ENCODE results near the gene ARL8B. TPM values are rescaled to one million over a fixed set of nuclear protein-coding genes. Genes with fewer than 3 reads are reported as not detected.
"Not testable (repeated sequence)": the region's sequence is repeated elsewhere in the genome, so short reads cannot be mapped to it uniquely, and the experiment has no call there.

The ARL8B gene
- polyA plus RNA-seq, 3 donors = 46.6 to 121 (median 101) TPM

DNA sequence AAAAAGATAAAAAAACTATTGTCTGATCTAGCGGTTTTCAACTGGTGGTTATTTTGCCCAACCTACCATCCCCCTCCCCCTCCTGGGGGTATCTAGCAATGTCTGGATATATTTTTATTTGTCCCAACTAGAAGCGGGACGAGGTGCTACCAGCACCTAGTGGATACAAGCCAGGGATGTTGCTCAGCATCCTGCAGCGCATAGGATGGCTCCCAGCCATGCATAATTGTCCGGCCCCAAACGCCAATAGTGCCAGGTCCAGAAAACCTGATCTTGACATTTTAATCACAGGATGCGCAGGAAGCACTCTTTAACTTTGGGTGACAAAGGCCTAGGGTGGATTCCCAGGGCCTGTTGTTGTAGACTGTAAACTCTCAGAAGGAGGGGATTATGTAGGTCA, 17.0 kb upstream of the ARL8B start:
- H3K4me1 Mint-ChIP-seq = peaks cover 7% of the 10 kb centered on the region
- WGBS (ENCODE audit: insufficient coverage) = 94% methylated on average over 5 of the region's 7 CpGs

DNA sequence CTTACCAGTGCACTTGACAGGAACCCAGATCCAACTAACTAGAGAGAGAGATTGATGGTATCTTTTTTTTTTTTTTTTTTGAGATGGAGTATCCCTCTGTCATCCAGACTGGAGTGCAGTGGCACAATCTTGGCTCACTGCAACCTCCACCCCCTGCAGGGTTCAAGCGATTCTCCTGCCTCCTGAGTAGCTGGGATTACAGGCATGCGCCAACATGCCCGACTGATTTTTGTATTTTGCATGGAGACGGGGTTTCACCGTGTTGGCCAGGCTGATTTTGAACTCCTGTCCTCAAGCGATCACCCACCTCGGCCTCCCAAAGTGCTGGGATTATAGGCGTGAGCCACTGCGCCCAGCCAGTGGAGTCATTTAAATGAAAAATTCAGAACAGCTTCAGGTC, 15.7 kb upstream of the ARL8B start:
- H3K9me3 Mint-ChIP-seq; H3K4me2 ChIP-seq (replicated peaks; ENCODE audit: extremely low read depth, low read length, poor library complexity, severe bottlenecking); H3K27me3 ChIP-seq (ENCODE audit: control insufficient read depth in 2 of 2, insufficient read depth in 2 of 2, low read length in 2 of 2); H3K27ac ChIP-seq (ENCODE audit: low read depth in 1 of 2, low read length in 2 of 2); H3K4me3 Mint-ChIP-seq; H3K9me3 ChIP-seq (replicated peaks in 1 of 2; ENCODE audit: control insufficient read depth in 1 of 2, insufficient read depth in 1 of 2, low read length in 2 of 2); H3K4me3 ChIP-seq (replicated peaks in 1 of 3; ENCODE audit: low read depth in 2 of 3, low read length in 3 of 3); H3K36me3 ChIP-seq (replicated peaks in 1 of 2; ENCODE audit: control insufficient read depth in 1 of 2, insufficient read depth in 2 of 2, low read length in 2 of 2); H4K20me1 ChIP-seq (ENCODE audit: insufficient read depth, low read length); H3K9ac ChIP-seq (ENCODE audit: insufficient read depth, low read length, poor library complexity, severe bottlenecking); H3K36me3 Mint-ChIP-seq; H3K4me1 Mint-ChIP-seq; intact Hi-C loops (cut with micrococcal nuclease); H2AFZ ChIP-seq (ENCODE audit: insufficient read depth, low read depth, low read length, poor library complexity, severe bottlenecking); DNase-seq; H3K4me1 ChIP-seq (ENCODE audit: control insufficient read depth in 1 of 2, insufficient read depth in 2 of 2, low read length in 2 of 2); H3K27me3 Mint-ChIP-seq (ENCODE audit: low read depth in 3 of 3); H3K79me2 ChIP-seq (ENCODE audit: insufficient read depth, low read length): not testable (repeated sequence)
- 93% methylated on average over 7 of the region's 9 CpGs for WGBS (ENCODE audit: insufficient coverage)
- H3K27ac Mint-ChIP-seq = peak overlapping the region in 1 of 7 donors; percentile 65

More for the DNA sequence above, 17.0 kb upstream of the ARL8B start:
- Mint-ChIP-seq H3K27ac (peak overlapping the region in 1 of 7 donors; percentile 10), H3K4me3 (no peak overlapping the region), H3K9me3 (peaks cover 0 to 5% (median 0%) of the 10 kb centered on the region in 7 donors), H3K27me3 (ENCODE audit: low read depth in 3 of 3) (peaks cover 0 to 5% (median 3%) of the 10 kb centered on the region in 3 donors), H3K36me3 (no peaks in the 10 kb centered on the region)
- H3K79me2 ChIP-seq (ENCODE audit: insufficient read depth, low read length) = no peaks in the 10 kb centered on the region
- no peaks in the 10 kb centered on the region for H3K36me3 ChIP-seq (replicated peaks in 1 of 2; ENCODE audit: control insufficient read depth in 1 of 2, insufficient read depth in 2 of 2, low read length in 2 of 2)
- no peak overlapping the region for H2AFZ ChIP-seq (ENCODE audit: insufficient read depth, low read depth, low read length, poor library complexity, severe bottlenecking)
- no peaks in the 10 kb centered on the region for H3K27me3 ChIP-seq (ENCODE audit: control insufficient read depth in 2 of 2, insufficient read depth in 2 of 2, low read length in 2 of 2)
- intact Hi-C loops (cut with micrococcal nuclease) = no loop called here
- H3K4me1 ChIP-seq (ENCODE audit: control insufficient read depth in 1 of 2, insufficient read depth in 2 of 2, low read length in 2 of 2) = no peaks in the 10 kb centered on the region
- H3K9ac ChIP-seq (ENCODE audit: insufficient read depth, low read length, poor library complexity, severe bottlenecking) = no peak overlapping the region
- H3K9me3 ChIP-seq (replicated peaks in 1 of 2; ENCODE audit: control insufficient read depth in 1 of 2, insufficient read depth in 1 of 2, low read length in 2 of 2) = no peaks in the 10 kb centered on the region
- no peak overlapping the region for H3K4me3 ChIP-seq (replicated peaks in 1 of 3; ENCODE audit: low read depth in 2 of 3, low read length in 3 of 3)
- no peak overlapping the region for H3K4me2 ChIP-seq (replicated peaks; ENCODE audit: extremely low read depth, low read length, poor library complexity, severe bottlenecking)
- H3K27ac ChIP-seq (ENCODE audit: low read depth in 1 of 2, low read length in 2 of 2) = no peak overlapping the region
- DNase-seq = no peak
- H4K20me1 ChIP-seq (ENCODE audit: insufficient read depth, low read length) = no peaks in the 10 kb centered on the region
- TF ChIP-seq, protein P1, sequence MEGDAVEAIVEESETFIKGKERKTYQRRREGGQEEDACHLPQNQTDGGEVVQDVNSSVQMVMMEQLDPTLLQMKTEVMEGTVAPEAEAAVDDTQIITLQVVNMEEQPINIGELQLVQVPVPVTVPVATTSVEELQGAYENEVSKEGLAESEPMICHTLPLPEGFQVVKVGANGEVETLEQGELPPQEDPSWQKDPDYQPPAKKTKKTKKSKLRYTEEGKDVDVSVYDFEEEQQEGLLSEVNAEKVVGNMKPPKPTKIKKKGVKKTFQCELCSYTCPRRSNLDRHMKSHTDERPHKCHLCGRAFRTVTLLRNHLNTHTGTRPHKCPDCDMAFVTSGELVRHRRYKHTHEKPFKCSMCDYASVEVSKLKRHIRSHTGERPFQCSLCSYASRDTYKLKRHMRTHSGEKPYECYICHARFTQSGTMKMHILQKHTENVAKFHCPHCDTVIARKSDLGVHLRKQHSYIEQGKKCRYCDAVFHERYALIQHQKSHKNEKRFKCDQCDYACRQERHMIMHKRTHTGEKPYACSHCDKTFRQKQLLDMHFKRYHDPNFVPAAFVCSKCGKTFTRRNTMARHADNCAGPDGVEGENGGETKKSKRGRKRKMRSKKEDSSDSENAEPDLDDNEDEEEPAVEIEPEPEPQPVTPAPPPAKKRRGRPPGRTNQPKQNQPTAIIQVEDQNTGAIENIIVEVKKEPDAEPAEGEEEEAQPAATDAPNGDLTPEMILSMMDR (IDR thresholded peaks at IDR 0.05) = no peak

DNA sequence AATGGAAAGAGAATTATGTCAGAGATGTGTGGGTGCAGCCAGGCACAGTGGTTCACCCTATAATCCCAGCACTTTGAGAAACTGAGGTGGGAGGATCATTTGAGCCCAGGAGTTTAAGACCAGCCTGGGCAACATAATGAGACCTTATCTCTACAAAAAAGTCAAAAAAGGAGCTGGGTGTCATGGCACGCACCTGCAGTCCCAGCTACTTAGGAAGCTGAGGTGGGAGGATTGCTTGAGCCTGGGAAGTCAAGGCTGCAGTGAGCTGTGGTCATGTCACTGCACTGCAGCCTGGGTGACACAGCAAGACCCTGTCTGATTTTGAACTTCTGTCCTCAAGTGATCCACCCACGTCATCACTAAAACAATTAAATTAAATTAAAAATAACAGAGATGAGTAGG, 15.2 kb upstream of the ARL8B start:
- H3K4me3 Mint-ChIP-seq; H3K9me3 ChIP-seq (replicated peaks in 1 of 2; ENCODE audit: control insufficient read depth in 1 of 2, insufficient read depth in 1 of 2, low read length in 2 of 2); H3K36me3 ChIP-seq (replicated peaks in 1 of 2; ENCODE audit: control insufficient read depth in 1 of 2, insufficient read depth in 2 of 2, low read length in 2 of 2); H3K4me3 ChIP-seq (replicated peaks in 1 of 3; ENCODE audit: low read depth in 2 of 3, low read length in 3 of 3); DNase-seq; H3K4me1 ChIP-seq (ENCODE audit: control insufficient read depth in 1 of 2, insufficient read depth in 2 of 2, low read length in 2 of 2); H3K9ac ChIP-seq (ENCODE audit: insufficient read depth, low read length, poor library complexity, severe bottlenecking); H3K27ac ChIP-seq (ENCODE audit: low read depth in 1 of 2, low read length in 2 of 2); H3K79me2 ChIP-seq (ENCODE audit: insufficient read depth, low read length); H2AFZ ChIP-seq (ENCODE audit: insufficient read depth, low read depth, low read length, poor library complexity, severe bottlenecking); H3K4me1 Mint-ChIP-seq; intact Hi-C loops (cut with micrococcal nuclease); H3K36me3 Mint-ChIP-seq; H3K4me2 ChIP-seq (replicated peaks; ENCODE audit: extremely low read depth, low read length, poor library complexity, severe bottlenecking); H3K9me3 Mint-ChIP-seq; H3K27me3 ChIP-seq (ENCODE audit: control insufficient read depth in 2 of 2, insufficient read depth in 2 of 2, low read length in 2 of 2); H3K27me3 Mint-ChIP-seq (ENCODE audit: low read depth in 3 of 3); H4K20me1 ChIP-seq (ENCODE audit: insufficient read depth, low read length): not testable (repeated sequence)
- peak overlapping the region in 1 of 7 donors; percentile 18 for H3K27ac Mint-ChIP-seq
- no CpG with 5 or more reads among the region's 2 CpGs for WGBS (ENCODE audit: insufficient coverage)

All from CD14-positive monocyte (primary cell).